A673 (cell line): Measurements from ENCODE around the gene UBE2K. TPM values are rescaled to one million over a fixed set of nuclear protein-coding genes. Genes with fewer than 3 reads are reported as not detected.
A peak's percentile ranks its signal among the peaks of the same experiment; 100 is the strongest.

Experiments used
- BruUV-seq: library from RNA; stranded (reverse); fragments of 400-500 nt; replicated peaks from 2 replicates; lab custom pipeline; 2021; lab: Mats Ljungman, UMichigan
- CTCF ChIA-PET: fragments of 300-600 bp; sonication (Branson Sonifier 250); formaldehyde crosslinking; loops from one replicate; lab custom pipeline; 2022; ENCODE audit warnings: antibody characterized with exemption; lab: Charles Lee
- POLR2A ChIA-PET: fragments of 300-600 bp; sonication (Branson Sonifier 250); formaldehyde crosslinking; loops from one replicate; lab custom pipeline; 2022; ENCODE audit warnings: antibody characterized with exemption; ENCODE audit not compliant: low non-redundant PET; lab: Charles Lee
- DNase-seq: peaks from one replicate; pipeline ENCODE4 v3.0.0-alpha.2; 2015; ENCODE audit warnings: low spot score
- H3K27ac ChIP-seq: fragments of 200-600 bp; sonication (generic); 2 replicates; pipeline ENCODE4 v1.5.1; 2016; ENCODE audit warnings: mixed run types, low read depth, mild to moderate bottlenecking, mixed read lengths, antibody characterized with exemption, low read length; ENCODE audit not compliant: poor library complexity, severe bottlenecking
- H3K27me3 ChIP-seq: fragments of 200-600 bp; sonication (generic); replicated peaks from 2 replicates; pipeline ENCODE4 v1.6.1; 2017; ENCODE audit warnings: mixed run types, low read depth, mild to moderate bottlenecking, mixed read lengths, antibody characterized with exemption, low read length; ENCODE audit not compliant: insufficient read depth, poor library complexity
- H3K36me3 ChIP-seq: fragments of 200-600 bp; sonication (generic); 2 replicates; pipeline ENCODE4 v1.6.1; 2016; ENCODE audit warnings: mixed run types, mild to moderate bottlenecking, mixed read lengths, antibody characterized with exemption, low read length; ENCODE audit not compliant: insufficient read depth, poor library complexity, severe bottlenecking
- H3K4me1 ChIP-seq: fragments of 200-600 bp; sonication (generic); 2 replicates; pipeline ENCODE4 v1.6.1; 2017; ENCODE audit warnings: mixed run types, mild to moderate bottlenecking, mixed read lengths, antibody characterized with exemption, low read length; ENCODE audit not compliant: insufficient read depth, poor library complexity, severe bottlenecking
- H3K4me3 ChIP-seq: fragments of 200-600 bp; sonication (generic); 2 replicates; pipeline ENCODE4 v1.5.1; 2016; ENCODE audit warnings: low read depth, mixed run types, mild to moderate bottlenecking, mixed read lengths, low read length; ENCODE audit not compliant: poor library complexity, severe bottlenecking
- H3K9me3 ChIP-seq: fragments of 200-600 bp; sonication (generic); 2 replicates; pipeline ENCODE4 v1.6.1; 2016; ENCODE audit warnings: mixed run types, low read depth, mild to moderate bottlenecking, mixed read lengths, antibody characterized with exemption, low read length; ENCODE audit not compliant: poor library complexity, severe bottlenecking
- EZH2 ChIP-seq: fragments of 200-600 bp; sonication (generic); IDR thresholded peaks from 2 replicates; pipeline ENCODE4 v1.6.1; 2017; ENCODE audit warnings: borderline replicate concordance, low read depth, mild to moderate bottlenecking, mixed read lengths, antibody characterized with exemption, low read length; ENCODE audit not compliant: poor library complexity, severe bottlenecking
- intact Hi-C: fragments of 100-400 bp; cut with micrococcal nuclease; formaldehyde crosslinking; loops from one replicate; pipeline ENCODE4 v1.10.0; 2022; ENCODE audit not compliant: unreplicated experiment
- total RNA-seq: library from RNA; stranded (reverse); gene quantifications from 2 replicates; pipeline ENCODE4 v1.2.3, GENCODE V29; 2021
- TF ChIP-seq, protein P1 (sequence below): fragments of 300-800, 200-600 bp; sonication (generic); conservative IDR thresholded peaks from 2 replicates; pipeline ENCODE4 v1.5.1; 2017; ENCODE audit warnings: low read depth, mild to moderate bottlenecking, antibody characterized with exemption, low read length, moderate library complexity, mixed read lengths

The UBE2K gene
- total RNA-seq, 1 experiment from 2014 or later = 137 TPM

DNA sequence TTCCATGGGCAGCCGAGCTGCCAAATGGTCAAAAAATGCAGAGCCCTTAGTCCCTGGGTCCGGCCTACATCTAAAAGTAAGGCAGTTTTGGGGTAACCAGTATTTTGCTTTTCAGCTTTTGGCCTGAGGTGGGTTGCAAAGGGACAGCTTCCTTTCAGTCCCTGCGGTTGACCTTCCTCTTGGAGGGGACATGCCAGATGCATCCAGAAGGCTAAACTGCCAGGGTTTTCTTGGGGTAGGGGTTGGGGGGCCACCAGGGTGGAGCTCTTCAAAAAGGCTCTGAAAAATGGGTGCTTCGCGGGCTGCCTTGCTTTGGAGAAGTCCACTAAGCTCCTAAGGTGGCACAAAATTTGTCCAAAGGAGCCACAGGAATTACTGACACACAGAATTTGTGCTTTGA is 120.7 kb downstream of the UBE2K start:
- Histone ChIP-seq H3K27me3 (no peaks in the 10 kb centered on the region), H3K4me1 (peaks cover 16% of the 10 kb centered on the region), H3K4me3 (no peak overlapping the region), H3K9me3 (no peaks in the 10 kb centered on the region), H3K36me3 (peaks cover 5% of the 10 kb centered on the region), H3K27ac (no peak overlapping the region)
- intact Hi-C loops = no loop called here
- ChIA-PET POLR2A (interaction anchor here (0.6 kb wide), 1 partner anchor 156 kb away, joined by 7 read pairs; no protein-coding TSS in a partner anchor), CTCF (interaction anchor here (0.6 kb wide), 1 partner anchor 1721 kb away, joined by 3 read pairs; no protein-coding TSS in a partner anchor)
- no TSS peak for BruUV-seq
- DNase-seq = no peak
- TF ChIP-seq EZH2 = no peak
- TF ChIP-seq, protein P1, sequence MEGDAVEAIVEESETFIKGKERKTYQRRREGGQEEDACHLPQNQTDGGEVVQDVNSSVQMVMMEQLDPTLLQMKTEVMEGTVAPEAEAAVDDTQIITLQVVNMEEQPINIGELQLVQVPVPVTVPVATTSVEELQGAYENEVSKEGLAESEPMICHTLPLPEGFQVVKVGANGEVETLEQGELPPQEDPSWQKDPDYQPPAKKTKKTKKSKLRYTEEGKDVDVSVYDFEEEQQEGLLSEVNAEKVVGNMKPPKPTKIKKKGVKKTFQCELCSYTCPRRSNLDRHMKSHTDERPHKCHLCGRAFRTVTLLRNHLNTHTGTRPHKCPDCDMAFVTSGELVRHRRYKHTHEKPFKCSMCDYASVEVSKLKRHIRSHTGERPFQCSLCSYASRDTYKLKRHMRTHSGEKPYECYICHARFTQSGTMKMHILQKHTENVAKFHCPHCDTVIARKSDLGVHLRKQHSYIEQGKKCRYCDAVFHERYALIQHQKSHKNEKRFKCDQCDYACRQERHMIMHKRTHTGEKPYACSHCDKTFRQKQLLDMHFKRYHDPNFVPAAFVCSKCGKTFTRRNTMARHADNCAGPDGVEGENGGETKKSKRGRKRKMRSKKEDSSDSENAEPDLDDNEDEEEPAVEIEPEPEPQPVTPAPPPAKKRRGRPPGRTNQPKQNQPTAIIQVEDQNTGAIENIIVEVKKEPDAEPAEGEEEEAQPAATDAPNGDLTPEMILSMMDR = no peak

DNA sequence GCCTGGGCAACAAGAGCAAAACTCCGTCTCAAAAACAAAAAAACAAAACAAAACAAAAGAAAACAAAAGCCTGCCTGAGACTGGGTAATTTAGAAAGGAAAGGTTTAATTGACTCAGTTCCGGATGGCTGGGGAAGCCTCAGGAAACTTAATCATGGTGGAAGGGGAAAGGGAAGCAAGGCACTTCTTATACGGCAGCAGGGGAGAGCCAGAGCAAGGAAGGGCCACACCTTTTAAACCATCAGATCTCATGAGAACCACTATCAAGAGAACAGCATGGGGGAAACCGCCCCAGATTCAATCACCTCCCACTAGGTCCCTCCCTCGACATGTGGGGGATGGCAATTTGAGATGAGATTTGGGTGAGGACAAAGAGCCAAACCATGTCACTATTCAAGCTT is 122.2 kb downstream of the UBE2K start:
- ChIA-PET POLR2A (no interaction called here), CTCF (no interaction called here)
- no TSS peak for BruUV-seq
- Histone ChIP-seq H3K27me3 (no peaks in the 10 kb centered on the region), H3K9me3 (no peaks in the 10 kb centered on the region), H3K4me1 (peaks cover 31% of the 10 kb centered on the region), H3K4me3 (no peak overlapping the region), H3K27ac (no peak overlapping the region), H3K36me3 (peaks cover 12% of the 10 kb centered on the region)
- intact Hi-C loops = no loop called here
- no peak for DNase-seq
- TF ChIP-seq, protein P1 = no peak
- TF ChIP-seq EZH2 = no peak

DNA sequence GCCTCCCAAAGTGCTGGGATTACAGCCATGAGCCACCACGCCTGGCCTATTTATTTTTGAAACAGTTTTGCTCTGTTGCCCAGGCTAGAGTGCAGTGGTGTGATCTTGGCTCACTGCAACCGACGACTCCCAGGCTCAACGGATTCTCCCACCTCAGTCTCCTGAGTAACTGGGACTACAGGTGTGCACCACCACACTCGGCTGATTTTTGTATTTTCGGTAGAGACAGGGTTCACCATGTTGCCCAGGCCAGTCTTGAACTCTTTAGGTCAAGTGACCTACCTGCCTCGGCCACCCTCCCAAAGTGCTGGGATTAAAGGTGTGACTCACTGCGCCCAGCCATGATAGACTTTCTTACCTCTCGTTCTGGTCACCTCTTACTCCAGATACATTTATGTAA is 124.0 kb downstream of the UBE2K start:
- POLR2A ChIA-PET = no interaction called here
- CTCF ChIA-PET = no interaction called here

More for the DNA sequence above, 124.0 kb downstream of the UBE2K start:
- Histone ChIP-seq H3K4me3 (no peak overlapping the region), H3K36me3 (peaks cover 12% of the 10 kb centered on the region), H3K9me3 (no peaks in the 10 kb centered on the region), H3K27ac (peak overlapping the region; percentile 72), H3K27me3 (no peaks in the 10 kb centered on the region), H3K4me1 (peaks cover 40% of the 10 kb centered on the region)
- TF ChIP-seq, protein P1 = no peak
- no peak for TF ChIP-seq EZH2
- intact Hi-C loops = no loop called here
- DNase-seq = no peak
- no TSS peak for BruUV-seq
